ENCODE results near the gene SEZ6L.

GRCh38 chr22:26323013-26323412 lies 153.8 kb downstream of the SEZ6L start:
- TF ChIP-seq CTCF (conservative IDR thresholded peaks at IDR 0.05 in 1 of 2, IDR thresholded peaks at IDR 0.05 in 1 of 2; ENCODE audit: extremely low read depth in 1 of 2, insufficient read depth in 1 of 2, low read depth in 1 of 2, low read length in 2 of 2) = no peak
- no peak for TF ChIP-seq EZH2 (IDR thresholded peaks at IDR 0.05; ENCODE audit: borderline replicate concordance, low read length)
